Esophagus squamous epithelium (tissue), 4 donors: ENCODE data around the gene PARM1.

ENCODE experiments used
- CTCF ChIP-seq, 6 experiments: fragments of 450-650 bp in 4 of 6; fragments of 200-600 bp in 2 of 6; sonication (generic) in 2 of 6; IDR thresholded peaks; one replicate each; pipeline ENCODE4 v1.5.1; 2016 to 2019; ENCODE audit warnings: antibody characterized with exemption in 6 of 6, mild to moderate bottlenecking in 4 of 6, moderate library complexity in 4 of 6
- POLR2A ChIP-seq, 4 donors: fragments of 450-650 bp; IDR thresholded peaks; one replicate each; pipeline ENCODE4 v1.6.1; 2017; ENCODE audit warnings: antibody characterized with exemption in 4 of 4, mild to moderate bottlenecking in 4 of 4, moderate library complexity in 3 of 4

GRCh38 chr4:75040703-75041102 is 107.8 kb downstream of the PARM1 start:
- no peak for TF ChIP-seq CTCF (IDR thresholded peaks at IDR 0.05)
- no peak for TF ChIP-seq POLR2A (IDR thresholded peaks at IDR 0.05)
